ENCODE data around the gene RNF133.
"Not testable (repeated sequence)": the region's sequence is repeated elsewhere in the genome, so short reads cannot be mapped to it uniquely, and the experiment has no call there.

RNF133 gene

DNA sequence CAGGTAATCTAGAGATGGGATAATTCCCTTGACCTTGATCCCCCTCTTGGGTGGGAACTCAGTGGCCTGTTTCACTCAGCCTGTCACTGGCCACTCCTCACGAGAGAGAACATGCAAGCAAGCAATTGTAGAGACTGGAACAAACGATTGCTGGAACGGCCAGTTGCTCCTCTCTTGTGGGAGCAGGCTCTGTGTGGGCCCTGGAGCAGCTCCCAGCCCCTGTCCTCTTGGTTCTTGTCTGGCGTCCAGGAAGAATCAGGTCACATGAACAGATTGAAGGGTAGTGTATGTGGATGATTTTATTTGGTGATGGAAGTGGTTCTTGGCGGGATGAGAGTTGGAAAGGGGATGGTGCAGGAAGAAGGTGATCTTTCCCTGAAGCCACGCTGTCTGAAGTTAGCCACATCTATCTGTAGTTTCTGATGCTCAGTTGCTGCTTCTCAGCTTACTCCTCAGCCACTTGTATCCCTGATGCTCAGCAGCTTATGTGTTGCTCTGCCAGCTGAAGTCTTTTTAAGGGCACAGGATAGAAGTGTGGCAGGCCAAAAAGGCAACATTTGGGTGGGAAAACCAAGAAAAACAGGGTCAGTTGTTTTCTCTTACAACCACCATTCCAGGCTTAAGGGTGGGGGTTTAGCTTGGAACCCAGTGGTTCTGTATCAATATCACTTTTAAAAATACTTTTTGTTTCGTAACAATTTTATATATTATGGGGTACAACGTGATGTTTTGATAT is 15.9 kb downstream of the RNF133 start:
- Histone ChIP-seq H3K9me3 (ENCODE audit: low read length) (no peaks in the 10 kb centered on the region), H3K9ac (ENCODE audit: low read length) (no peak overlapping the region), H3K4me1 (ENCODE audit: insufficient read depth, low read length, severe bottlenecking) (no peaks in the 10 kb centered on the region), H3K27ac (ENCODE audit: low read depth, low read length, poor library complexity, severe bottlenecking) (no peak overlapping the region), H4K20me1 (ENCODE audit: insufficient read depth, low read length) (no peaks in the 10 kb centered on the region), H3K9me2 (ENCODE audit: low read depth, low read length) (no peaks in the 10 kb centered on the region), H3F3A (ENCODE audit: insufficient read depth, low read length) (no peaks in the 10 kb centered on the region), H3K4me3 (ENCODE audit: low read depth, low read length, poor library complexity, severe bottlenecking) (no peak overlapping the region), H3K36me3 (ENCODE audit: insufficient read depth, low read length) (no peaks in the 10 kb centered on the region), H3K4me2 (ENCODE audit: low read length) (no peak overlapping the region), H2AFZ (ENCODE audit: low read length) (no peak overlapping the region), H3K79me2 (ENCODE audit: insufficient read depth, low read length) (no peaks in the 10 kb centered on the region), H3K27me3 (ENCODE audit: insufficient read depth, low read length) (no peaks in the 10 kb centered on the region)
- TF ChIP-seq EZH2 (IDR thresholded peaks at IDR 0.05; ENCODE audit: borderline replicate concordance, low read length), result no peak
- no peak for TF ChIP-seq CTCF (IDR thresholded peaks at IDR 0.05; ENCODE audit: low read length)

DNA sequence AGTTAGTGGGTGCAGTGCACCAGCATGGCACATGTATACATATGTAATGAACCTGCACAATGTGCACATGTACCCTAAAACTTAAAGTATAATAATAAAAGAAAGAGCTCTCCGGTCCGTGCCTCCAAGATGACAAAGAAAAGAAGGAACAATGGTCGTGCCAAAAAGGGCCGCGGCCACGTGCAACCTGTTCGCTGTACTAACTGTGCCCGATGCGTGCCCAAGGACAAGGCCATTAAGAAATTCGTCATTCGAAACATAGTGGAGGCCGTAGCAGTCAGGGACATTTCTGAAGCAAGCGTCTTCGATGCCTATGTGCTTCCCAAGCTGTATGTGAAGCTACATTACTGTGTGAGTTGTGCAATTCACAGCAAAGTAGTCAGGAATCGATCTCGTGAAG is 17.7 kb downstream of the RNF133 start:
- H3K27ac ChIP-seq (ENCODE audit: low read depth, low read length, poor library complexity, severe bottlenecking); H3K4me1 ChIP-seq (ENCODE audit: insufficient read depth, low read length, severe bottlenecking); H4K20me1 ChIP-seq (ENCODE audit: insufficient read depth, low read length); H3K79me2 ChIP-seq (ENCODE audit: insufficient read depth, low read length); H3F3A ChIP-seq (ENCODE audit: insufficient read depth, low read length); H2AFZ ChIP-seq (ENCODE audit: low read length); H3K4me2 ChIP-seq (ENCODE audit: low read length); H3K9me2 ChIP-seq (ENCODE audit: low read depth, low read length); H3K9me3 ChIP-seq (ENCODE audit: low read length); H3K9ac ChIP-seq (ENCODE audit: low read length); H3K36me3 ChIP-seq (ENCODE audit: insufficient read depth, low read length); H3K4me3 ChIP-seq (ENCODE audit: low read depth, low read length, poor library complexity, severe bottlenecking); H3K27me3 ChIP-seq (ENCODE audit: insufficient read depth, low read length): not testable (repeated sequence)

DNA sequence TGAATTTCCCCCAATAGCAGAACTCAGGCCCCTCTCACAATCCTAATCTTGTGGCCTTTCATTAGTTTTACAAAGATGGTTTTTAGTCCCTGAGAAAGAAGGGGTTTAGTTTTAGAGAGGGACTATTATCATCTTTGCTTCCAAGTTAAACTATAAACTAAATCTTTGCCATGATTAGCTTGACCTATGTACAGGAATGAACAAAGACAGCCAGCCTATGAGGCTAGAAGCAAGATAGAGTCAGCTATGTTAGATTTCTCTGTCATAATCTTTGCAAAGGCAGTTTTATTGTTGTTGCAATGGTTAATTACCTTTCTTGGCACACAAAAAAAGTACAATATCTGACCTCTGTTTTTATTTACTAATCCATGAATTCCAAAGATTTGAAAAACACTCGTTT is 19.1 kb downstream of the RNF133 start:
- Histone ChIP-seq H3K4me2 (ENCODE audit: low read length) (no peak overlapping the region), H3K4me1 (ENCODE audit: insufficient read depth, low read length, severe bottlenecking) (no peaks in the 10 kb centered on the region), H3K4me3 (ENCODE audit: low read depth, low read length, poor library complexity, severe bottlenecking) (no peak overlapping the region), H3K9me3 (ENCODE audit: low read length) (no peaks in the 10 kb centered on the region), H4K20me1 (ENCODE audit: insufficient read depth, low read length) (no peaks in the 10 kb centered on the region), H3K79me2 (ENCODE audit: insufficient read depth, low read length) (no peaks in the 10 kb centered on the region), H2AFZ (ENCODE audit: low read length) (no peak overlapping the region), H3K36me3 (ENCODE audit: insufficient read depth, low read length) (no peaks in the 10 kb centered on the region), H3K27ac (ENCODE audit: low read depth, low read length, poor library complexity, severe bottlenecking) (no peak overlapping the region), H3K9me2 (ENCODE audit: low read depth, low read length) (no peaks in the 10 kb centered on the region), H3K27me3 (ENCODE audit: insufficient read depth, low read length) (no peaks in the 10 kb centered on the region), H3K9ac (ENCODE audit: low read length) (no peak overlapping the region), H3F3A (ENCODE audit: insufficient read depth, low read length) (no peaks in the 10 kb centered on the region)
- TF ChIP-seq EZH2 (IDR thresholded peaks at IDR 0.05; ENCODE audit: borderline replicate concordance, low read length) (no peak), CTCF (IDR thresholded peaks at IDR 0.05; ENCODE audit: low read length) (no peak)

- H3K27me3 ChIP-seq (ENCODE audit: insufficient read depth, low read length); H3K4me3 ChIP-seq (ENCODE audit: low read depth, low read length, poor library complexity, severe bottlenecking); H3K9me3 ChIP-seq (ENCODE audit: low read length); H3K9ac ChIP-seq (ENCODE audit: low read length); H3K9me2 ChIP-seq (ENCODE audit: low read depth, low read length); H3K4me1 ChIP-seq (ENCODE audit: insufficient read depth, low read length, severe bottlenecking); H3K4me2 ChIP-seq (ENCODE audit: low read length); H4K20me1 ChIP-seq (ENCODE audit: insufficient read depth, low read length); H3K36me3 ChIP-seq (ENCODE audit: insufficient read depth, low read length); H2AFZ ChIP-seq (ENCODE audit: low read length); H3K27ac ChIP-seq (ENCODE audit: low read depth, low read length, poor library complexity, severe bottlenecking); H3K79me2 ChIP-seq (ENCODE audit: insufficient read depth, low read length); H3F3A ChIP-seq (ENCODE audit: insufficient read depth, low read length): not testable (repeated sequence)
These were observed 19.6 kb downstream of the RNF133 start for GRCh38 chr7:122679269-122679709.
